WTC11 (cell line): Measurements from ENCODE around the gene TRAPPC2B. TPM values are rescaled to one million over a fixed set of nuclear protein-coding genes. Genes with fewer than 3 reads are reported as not detected.
"Not testable (repeated sequence)": the region's sequence is repeated elsewhere in the genome, so short reads cannot be mapped to it uniquely, and the experiment has no call there.

ENCODE experiments used
- ATAC-seq: fragments of 200-7000 bp; cut with Tn5 transposase; 2 replicates; pipeline ENCODE4 v1.10.0; 2021; ENCODE audit warnings: mild to moderate bottlenecking, moderate library complexity
- CTCF ChIA-PET: fragments of 300-600 bp; sonication (Branson Sonifier 250); formaldehyde crosslinking; loops from one replicate; lab custom pipeline; 2021; ENCODE audit warnings: antibody characterized with exemption; lab: Charles Lee
- POLR2A ChIA-PET: fragments of 350-600 bp; sonication (Branson Sonifier 250); formaldehyde crosslinking; loops from one replicate; lab custom pipeline; 2021; ENCODE audit warnings: antibody characterized with exemption; lab: Charles Lee
- DNase-seq: peaks from one replicate; pipeline ENCODE4 v3.0.0; 2021; ENCODE audit warnings: low spot score
- H3K27ac Mint-ChIP-seq: 2 replicates; pipeline ENCODE4 v1.8.0; 2021; ENCODE audit warnings: mixed read lengths
- H3K27me3 Mint-ChIP-seq: 2 replicates; pipeline ENCODE4 v1.8.0; 2021; ENCODE audit warnings: low read depth, mild to moderate bottlenecking, moderate library complexity, mixed read lengths
- H3K36me3 Mint-ChIP-seq: 2 replicates; pipeline ENCODE4 v1.8.0; 2021; ENCODE audit warnings: mixed read lengths
- H3K4me1 Mint-ChIP-seq: 2 replicates; pipeline ENCODE4 v1.8.0; 2022; ENCODE audit warnings: mixed read lengths
- H3K4me3 Mint-ChIP-seq: 2 replicates; pipeline ENCODE4 v1.8.0; 2021; ENCODE audit warnings: mild to moderate bottlenecking, moderate library complexity, mixed read lengths
- H3K9me3 Mint-ChIP-seq: 2 replicates; pipeline ENCODE4 v1.8.0; 2021; ENCODE audit warnings: mixed read lengths
- AR ChIP-seq: fragments of 250-450 bp; sonication (Bioruptor Pico); IDR thresholded peaks from 2 replicates; pipeline ENCODE4 v1.9.0; 2021; ENCODE audit warnings: mild to moderate bottlenecking
- CTCF ChIP-seq: fragments of 200-600 bp; IDR thresholded peaks from 2 replicates; pipeline ENCODE4 v1.8.0; 2022; ENCODE audit warnings: antibody characterized with exemption
- ESRRA ChIP-seq: sonication (generic); formaldehyde crosslinking; IDR thresholded peaks from 2 replicates; pipeline ENCODE4 v1.8.1; 2022; ENCODE audit warnings: mild to moderate bottlenecking, missing genetic modification reagents, borderline replicate concordance
- FOXP1 ChIP-seq: sonication (generic); formaldehyde crosslinking; IDR thresholded peaks from 2 replicates; pipeline ENCODE4 v1.8.0; 2022; ENCODE audit warnings: missing genetic modification reagents, mild to moderate bottlenecking, moderate library complexity, borderline replicate concordance
- NFYB ChIP-seq: sonication (generic); formaldehyde crosslinking; conservative IDR thresholded peaks from 2 replicates; pipeline ENCODE4 v1.8.0; 2022; ENCODE audit warnings: low read depth, missing genetic modification reagents
- NR1H2 ChIP-seq: sonication (generic); formaldehyde crosslinking; IDR thresholded peaks from 2 replicates; pipeline ENCODE4 v1.9.0; 2021; ENCODE audit warnings: mild to moderate bottlenecking, moderate library complexity, missing genetic modification reagents
- RORB ChIP-seq: fragments of 250-450 bp; sonication (Bioruptor Pico); IDR thresholded peaks from 2 replicates; pipeline ENCODE4 v1.9.0; 2021; ENCODE audit warnings: mild to moderate bottlenecking
- SOX15 ChIP-seq: fragments of 250-450 bp; sonication (Bioruptor Pico); IDR thresholded peaks from 2 replicates; pipeline ENCODE4 v1.9.0; 2021; ENCODE audit warnings: mild to moderate bottlenecking
- ZBTB21 ChIP-seq: sonication (generic); formaldehyde crosslinking; IDR thresholded peaks from 2 replicates; pipeline ENCODE4 v1.8.1; 2023; ENCODE audit warnings: mild to moderate bottlenecking, missing genetic modification reagents, borderline replicate concordance
- ZNF219 ChIP-seq: sonication (generic); formaldehyde crosslinking; IDR thresholded peaks from 2 replicates; pipeline ENCODE4 v1.8.0; 2023; ENCODE audit warnings: missing genetic modification reagents, mild to moderate bottlenecking, borderline replicate concordance
- ZNF263 ChIP-seq: sonication (generic); formaldehyde crosslinking; IDR thresholded peaks from 2 replicates; pipeline ENCODE4 v1.8.1; 2022; ENCODE audit warnings: low read depth, mild to moderate bottlenecking, moderate library complexity, missing genetic modification reagents
- ZNF416 ChIP-seq: fragments of 250-450 bp; sonication (Bioruptor Pico); IDR thresholded peaks from 2 replicates; pipeline ENCODE4 v1.9.0; 2021; ENCODE audit warnings: mild to moderate bottlenecking, inconsistent platforms
- total RNA-seq: library from RNA; stranded (reverse); gene quantifications from 3 replicates; pipeline ENCODE4 v1.2.3, GENCODE V29; 2021
- TF ChIP-seq, protein P1 (sequence below): sonication (generic); formaldehyde crosslinking; IDR thresholded peaks from 2 replicates; pipeline ENCODE4 v1.8.1; 2023; ENCODE audit warnings: mild to moderate bottlenecking, missing genetic modification reagents, moderate library complexity

TRAPPC2B gene
- total RNA-seq, 1 experiment from 2014 or later: 10.5 TPM

- no peak for TF ChIP-seq ZNF416
- TF ChIP-seq NR1H2 (CRISPR knock-in tag): no peak
- TF ChIP-seq SOX15: no peak
- TF ChIP-seq, protein P1, sequence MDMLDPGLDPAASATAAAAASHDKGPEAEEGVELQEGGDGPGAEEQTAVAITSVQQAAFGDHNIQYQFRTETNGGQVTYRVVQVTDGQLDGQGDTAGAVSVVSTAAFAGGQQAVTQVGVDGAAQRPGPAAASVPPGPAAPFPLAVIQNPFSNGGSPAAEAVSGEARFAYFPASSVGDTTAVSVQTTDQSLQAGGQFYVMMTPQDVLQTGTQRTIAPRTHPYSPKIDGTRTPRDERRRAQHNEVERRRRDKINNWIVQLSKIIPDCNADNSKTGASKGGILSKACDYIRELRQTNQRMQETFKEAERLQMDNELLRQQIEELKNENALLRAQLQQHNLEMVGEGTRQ (CRISPR knock-in tag): no peak
- no peak for TF ChIP-seq ESRRA (CRISPR knock-in tag)
- TF ChIP-seq ZNF219 (CRISPR knock-in tag): no peak
- TF ChIP-seq AR (CRISPR knock-in tag): no peak
These were observed 10.8 kb downstream of the TRAPPC2B start (continued) for GRCh38 chr19:57374179-57374578.

GRCh38 chr19:57374647-57375046 is 11.3 kb downstream of the TRAPPC2B start:
- H3K27me3 Mint-ChIP-seq, DNase-seq, H3K4me1 Mint-ChIP-seq, CTCF ChIA-PET, H3K27ac Mint-ChIP-seq, ATAC-seq, POLR2A ChIA-PET, H3K4me3 Mint-ChIP-seq: not testable (repeated sequence)
- Mint-ChIP-seq H3K36me3 (peaks cover 72% of the 10 kb centered on the region), H3K9me3 (peaks cover 68% of the 10 kb centered on the region)

- H3K36me3 Mint-ChIP-seq: peaks cover 72% of the 10 kb centered on the region
- no peaks in the 10 kb centered on the region for H3K4me1 Mint-ChIP-seq
- CTCF ChIA-PET: no interaction called here
- DNase-seq (no peak), ATAC-seq (no peak)
- H3K9me3 Mint-ChIP-seq: peaks cover 70% of the 10 kb centered on the region
- H3K27me3 Mint-ChIP-seq: peaks cover 3% of the 10 kb centered on the region; the same call in 1 of the 2 replicates
- H3K27ac Mint-ChIP-seq: no peak overlapping the region
- H3K4me3 Mint-ChIP-seq: no peak overlapping the region
- POLR2A ChIA-PET: no interaction called here
- TF ChIP-seq FOXP1 (no peak), RORB (CRISPR knock-in tag) (no peak), ZBTB21 (CRISPR knock-in tag) (no peak), NFYB (no peak), ESRRA (CRISPR knock-in tag) (no peak)
- TF ChIP-seq, all 79 proteins: peak for 0
These were observed 12.8 kb downstream of the TRAPPC2B start for GRCh38 chr19:57376151-57376550.

DNA sequence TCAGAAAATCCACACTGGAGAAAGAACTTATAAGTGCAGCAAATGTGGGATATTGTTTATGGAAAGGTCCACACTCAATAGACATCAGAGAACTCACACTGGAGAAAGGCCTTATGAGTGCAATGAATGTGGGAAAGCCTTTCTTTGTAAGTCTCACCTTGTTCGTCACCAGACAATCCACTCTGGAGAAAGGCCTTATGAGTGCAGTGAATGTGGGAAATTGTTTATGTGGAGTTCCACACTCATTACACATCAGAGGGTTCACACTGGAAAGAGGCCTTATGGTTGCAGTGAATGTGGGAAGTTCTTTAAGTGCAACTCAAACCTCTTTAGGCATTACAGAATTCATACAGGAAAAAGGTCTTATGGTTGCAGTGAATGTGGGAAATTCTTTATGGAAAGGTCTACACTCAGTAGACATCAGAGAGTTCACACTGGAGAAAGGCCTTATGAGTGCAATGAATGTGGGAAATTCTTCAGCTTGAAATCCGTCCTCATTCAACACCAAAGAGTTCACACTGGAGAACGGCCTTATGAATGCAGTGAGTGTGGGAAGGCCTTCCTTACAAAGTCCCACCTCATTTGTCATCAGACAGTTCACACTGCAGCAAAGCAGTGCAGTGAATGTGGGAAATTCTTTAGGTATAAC is 14.3 kb downstream of the TRAPPC2B start:
- no peak overlapping the region for H3K27ac Mint-ChIP-seq
- H3K9me3 Mint-ChIP-seq: peaks cover 63% of the 10 kb centered on the region
- CTCF ChIA-PET: no interaction called here

More for the DNA sequence above, 14.3 kb downstream of the TRAPPC2B start:
- TF ChIP-seq ZNF263 (CRISPR knock-in tag) (no peak), CTCF (no peak)
- peaks cover 3% of the 10 kb centered on the region; the same call in 1 of the 2 replicates for H3K27me3 Mint-ChIP-seq
- DNase-seq (no peak), ATAC-seq (no peak)
- H3K36me3 Mint-ChIP-seq: peaks cover 64% of the 10 kb centered on the region
- H3K4me3 Mint-ChIP-seq: no peak overlapping the region
- POLR2A ChIA-PET: no interaction called here
- no peaks in the 10 kb centered on the region for H3K4me1 Mint-ChIP-seq
